DOHH2 (cell line): ENCODE measurements around the gene MIER3.

Source experiments
- CTCF ChIP-seq: fragments of 200-600 bp; sonication (generic); IDR thresholded peaks from one replicate; pipeline ENCODE4 v1.5.1; 2014; ENCODE audit warnings: antibody characterized with exemption, mild to moderate bottlenecking, low read depth, low read length; ENCODE audit not compliant: poor library complexity, severe bottlenecking
- EZH2phosphoT487 ChIP-seq: fragments of 200-600 bp; sonication (generic); IDR thresholded peaks from 2 replicates; pipeline ENCODE4 v1.6.1; 2017; ENCODE audit warnings: borderline replicate concordance, mild to moderate bottlenecking, antibody characterized with exemption, low read length, moderate library complexity, mixed read lengths

GRCh38 chr5:56913766-56914165 lies 38.2 kb downstream of the MIER3 start:
- TF ChIP-seq CTCF (no peak), EZH2phosphoT487 (no peak)
